A673 (cell line): ENCODE data around the gene ATP5ME. TPM values are rescaled to one million over a fixed set of nuclear protein-coding genes. Genes with fewer than 3 reads are reported as not detected.

Experiments
- BruUV-seq: library from RNA; stranded (reverse); fragments of 400-500 nt; replicated peaks from 2 replicates; lab custom pipeline; 2021; lab: Mats Ljungman, UMichigan
- CTCF ChIA-PET: fragments of 300-600 bp; sonication (Branson Sonifier 250); formaldehyde crosslinking; loops from one replicate; lab custom pipeline; 2022; ENCODE audit warnings: antibody characterized with exemption; lab: Charles Lee
- POLR2A ChIA-PET: fragments of 300-600 bp; sonication (Branson Sonifier 250); formaldehyde crosslinking; loops from one replicate; lab custom pipeline; 2022; ENCODE audit warnings: antibody characterized with exemption; ENCODE audit not compliant: low non-redundant PET; lab: Charles Lee
- DNase-seq: peaks from one replicate; pipeline ENCODE4 v3.0.0-alpha.2; 2015; ENCODE audit warnings: low spot score
- H3K27ac ChIP-seq: fragments of 200-600 bp; sonication (generic); 2 replicates; pipeline ENCODE4 v1.5.1; 2016; ENCODE audit warnings: mixed run types, low read depth, mild to moderate bottlenecking, mixed read lengths, antibody characterized with exemption, low read length; ENCODE audit not compliant: poor library complexity, severe bottlenecking
- H3K27me3 ChIP-seq: fragments of 200-600 bp; sonication (generic); replicated peaks from 2 replicates; pipeline ENCODE4 v1.6.1; 2017; ENCODE audit warnings: mixed run types, low read depth, mild to moderate bottlenecking, mixed read lengths, antibody characterized with exemption, low read length; ENCODE audit not compliant: insufficient read depth, poor library complexity
- H3K36me3 ChIP-seq: fragments of 200-600 bp; sonication (generic); 2 replicates; pipeline ENCODE4 v1.6.1; 2016; ENCODE audit warnings: mixed run types, mild to moderate bottlenecking, mixed read lengths, antibody characterized with exemption, low read length; ENCODE audit not compliant: insufficient read depth, poor library complexity, severe bottlenecking
- H3K4me1 ChIP-seq: fragments of 200-600 bp; sonication (generic); 2 replicates; pipeline ENCODE4 v1.6.1; 2017; ENCODE audit warnings: mixed run types, mild to moderate bottlenecking, mixed read lengths, antibody characterized with exemption, low read length; ENCODE audit not compliant: insufficient read depth, poor library complexity, severe bottlenecking
- H3K4me3 ChIP-seq: fragments of 200-600 bp; sonication (generic); 2 replicates; pipeline ENCODE4 v1.5.1; 2016; ENCODE audit warnings: low read depth, mixed run types, mild to moderate bottlenecking, mixed read lengths, low read length; ENCODE audit not compliant: poor library complexity, severe bottlenecking
- H3K9me3 ChIP-seq: fragments of 200-600 bp; sonication (generic); 2 replicates; pipeline ENCODE4 v1.6.1; 2016; ENCODE audit warnings: mixed run types, low read depth, mild to moderate bottlenecking, mixed read lengths, antibody characterized with exemption, low read length; ENCODE audit not compliant: poor library complexity, severe bottlenecking
- EZH2 ChIP-seq: fragments of 200-600 bp; sonication (generic); IDR thresholded peaks from 2 replicates; pipeline ENCODE4 v1.6.1; 2017; ENCODE audit warnings: borderline replicate concordance, low read depth, mild to moderate bottlenecking, mixed read lengths, antibody characterized with exemption, low read length; ENCODE audit not compliant: poor library complexity, severe bottlenecking
- intact Hi-C: fragments of 100-400 bp; cut with micrococcal nuclease; formaldehyde crosslinking; loops from one replicate; pipeline ENCODE4 v1.10.0; 2022; ENCODE audit not compliant: unreplicated experiment
- total RNA-seq: library from RNA; stranded (reverse); gene quantifications from 2 replicates; pipeline ENCODE4 v1.2.3, GENCODE V29; 2021
- TF ChIP-seq, protein P1 (sequence below): fragments of 300-800, 200-600 bp; sonication (generic); conservative IDR thresholded peaks from 2 replicates; pipeline ENCODE4 v1.5.1; 2017; ENCODE audit warnings: low read depth, mild to moderate bottlenecking, antibody characterized with exemption, low read length, moderate library complexity, mixed read lengths

The ATP5ME gene
- total RNA-seq, 1 experiment from 2014 or later: 383 TPM

GRCh38 chr4:654503-654845 is 19.6 kb downstream of the ATP5ME start:
- Histone ChIP-seq H3K36me3 (no peaks in the 10 kb centered on the region), H3K9me3 (no peaks in the 10 kb centered on the region), H3K4me1 (no peaks in the 10 kb centered on the region), H3K27ac (no peak overlapping the region), H3K4me3 (no peak overlapping the region), H3K27me3 (no peaks in the 10 kb centered on the region)
- POLR2A ChIA-PET: no interaction called here
- intact Hi-C loops: no loop called here
- DNase-seq: no peak
- BruUV-seq: no TSS peak
- CTCF ChIA-PET: no interaction called here
- no peak for TF ChIP-seq EZH2
- TF ChIP-seq, protein P1, sequence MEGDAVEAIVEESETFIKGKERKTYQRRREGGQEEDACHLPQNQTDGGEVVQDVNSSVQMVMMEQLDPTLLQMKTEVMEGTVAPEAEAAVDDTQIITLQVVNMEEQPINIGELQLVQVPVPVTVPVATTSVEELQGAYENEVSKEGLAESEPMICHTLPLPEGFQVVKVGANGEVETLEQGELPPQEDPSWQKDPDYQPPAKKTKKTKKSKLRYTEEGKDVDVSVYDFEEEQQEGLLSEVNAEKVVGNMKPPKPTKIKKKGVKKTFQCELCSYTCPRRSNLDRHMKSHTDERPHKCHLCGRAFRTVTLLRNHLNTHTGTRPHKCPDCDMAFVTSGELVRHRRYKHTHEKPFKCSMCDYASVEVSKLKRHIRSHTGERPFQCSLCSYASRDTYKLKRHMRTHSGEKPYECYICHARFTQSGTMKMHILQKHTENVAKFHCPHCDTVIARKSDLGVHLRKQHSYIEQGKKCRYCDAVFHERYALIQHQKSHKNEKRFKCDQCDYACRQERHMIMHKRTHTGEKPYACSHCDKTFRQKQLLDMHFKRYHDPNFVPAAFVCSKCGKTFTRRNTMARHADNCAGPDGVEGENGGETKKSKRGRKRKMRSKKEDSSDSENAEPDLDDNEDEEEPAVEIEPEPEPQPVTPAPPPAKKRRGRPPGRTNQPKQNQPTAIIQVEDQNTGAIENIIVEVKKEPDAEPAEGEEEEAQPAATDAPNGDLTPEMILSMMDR: no peak

GRCh38 chr4:653831-654502 is 20.1 kb downstream of the ATP5ME start:
- no peak for DNase-seq
- Histone ChIP-seq H3K9me3 (no peaks in the 10 kb centered on the region), H3K4me3 (no peak overlapping the region), H3K36me3 (no peaks in the 10 kb centered on the region), H3K27ac (no peak overlapping the region), H3K4me1 (no peaks in the 10 kb centered on the region), H3K27me3 (no peaks in the 10 kb centered on the region)
- TF ChIP-seq, protein P1: no peak
- no peak for TF ChIP-seq EZH2
- BruUV-seq: no TSS peak
- ChIA-PET CTCF (no interaction called here), POLR2A (no interaction called here)
- intact Hi-C loops: no loop called here

DNA sequence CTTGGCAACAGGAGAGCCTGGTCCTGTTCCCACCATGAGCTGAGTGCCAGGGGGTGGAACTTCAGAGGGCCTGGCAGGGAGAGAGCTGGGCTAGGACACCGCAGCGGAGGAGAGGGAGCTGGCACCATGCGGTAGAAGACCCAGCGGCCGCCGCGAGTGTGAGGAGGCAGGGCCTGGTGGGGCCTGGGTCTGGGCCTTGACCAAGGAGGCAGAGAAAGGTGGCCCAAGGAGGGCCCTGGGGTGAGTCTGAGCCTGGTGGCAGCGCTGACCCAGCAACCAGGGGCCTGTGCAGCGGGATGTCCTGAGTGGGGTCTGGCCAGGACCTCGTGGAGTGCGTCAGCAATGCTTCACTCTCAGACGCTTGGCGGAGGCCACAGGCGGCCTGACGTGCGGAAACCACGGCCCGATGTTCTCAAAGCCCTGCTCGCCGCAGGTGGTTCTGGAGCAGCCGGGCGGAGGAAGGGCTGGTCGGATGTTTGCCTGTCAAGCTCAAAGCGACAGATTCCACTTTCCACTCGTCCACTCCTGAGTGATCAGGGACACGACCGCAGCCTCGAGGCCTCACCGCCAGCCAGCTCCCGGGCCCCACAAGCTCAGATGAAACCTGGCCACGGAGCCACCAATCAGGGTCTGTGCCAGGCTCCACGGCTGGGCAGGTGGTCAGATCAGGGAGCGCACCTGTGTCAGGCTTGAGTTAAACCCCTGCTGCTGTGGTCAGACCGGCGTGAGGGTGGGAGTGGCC is 20.8 kb downstream of the ATP5ME start:
- no TSS peak for BruUV-seq
- Histone ChIP-seq H3K4me3 (no peak overlapping the region), H3K36me3 (no peaks in the 10 kb centered on the region), H3K27ac (no peak overlapping the region), H3K9me3 (no peaks in the 10 kb centered on the region), H3K27me3 (no peaks in the 10 kb centered on the region), H3K4me1 (no peaks in the 10 kb centered on the region)
- POLR2A ChIA-PET: no interaction called here
- CTCF ChIA-PET: no interaction called here
- TF ChIP-seq, protein P1: no peak
- TF ChIP-seq EZH2: no peak
- intact Hi-C loops: no loop called here
- no peak for DNase-seq
